HG02678 (cell line): ENCODE results near the gene EIF3L.
"Not testable (repeated sequence)": the region's sequence is repeated elsewhere in the genome, so short reads cannot be mapped to it uniquely, and the experiment has no call there.

ENCODE experiments used
- ATAC-seq: cut with Tn5 transposase; IDR thresholded peaks from one replicate; pipeline ENCODE4 v1.9.1; 2021; ENCODE audit warnings: mild to moderate bottlenecking, moderate library complexity; ENCODE audit not compliant: unreplicated experiment

EIF3L gene

DNA sequence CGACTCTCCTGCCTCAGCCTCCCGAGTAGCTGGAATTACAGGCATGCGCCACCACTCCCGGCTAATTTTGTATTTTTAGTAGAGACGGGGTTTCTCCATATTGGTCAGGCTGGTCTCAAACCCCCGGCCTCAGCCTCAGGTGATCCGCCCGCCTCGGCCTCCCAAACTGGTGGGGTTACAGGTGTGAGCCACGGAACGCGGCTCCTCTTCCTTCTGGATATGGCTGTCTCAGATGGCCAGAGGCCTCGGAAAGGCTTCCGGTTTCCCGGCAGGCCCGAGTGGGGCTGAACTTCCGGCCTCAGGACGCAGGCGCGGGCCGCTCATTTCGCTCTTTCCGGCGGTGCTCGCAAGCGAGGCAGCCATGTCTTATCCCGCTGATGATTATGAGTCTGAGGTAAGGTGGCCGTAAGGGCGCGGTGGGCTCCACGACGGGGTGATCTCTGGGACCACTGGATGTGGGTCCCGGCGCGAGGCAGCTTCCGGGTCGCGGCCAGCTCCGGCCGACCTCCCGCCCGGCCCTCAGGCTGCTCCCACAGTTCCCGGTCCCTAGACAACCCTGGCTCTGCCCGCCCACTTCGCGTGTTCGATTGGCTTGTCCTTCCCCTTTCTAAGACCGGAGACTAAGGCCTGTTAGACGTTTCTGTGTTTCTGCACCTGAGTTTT lies at the start of gene EIF3L:
Gene EIF3L, plus strand, starts transcription at position 331 of the 663 bp plus-strand sequence. Its CDS starts 31 bp downstream, at position 362.
- ATAC-seq = peak; percentile 67

GRCh38 chr22:37799979-37800378 lies 49.2 kb upstream of the EIF3L start:
- not testable (repeated sequence) for ATAC-seq

DNA sequence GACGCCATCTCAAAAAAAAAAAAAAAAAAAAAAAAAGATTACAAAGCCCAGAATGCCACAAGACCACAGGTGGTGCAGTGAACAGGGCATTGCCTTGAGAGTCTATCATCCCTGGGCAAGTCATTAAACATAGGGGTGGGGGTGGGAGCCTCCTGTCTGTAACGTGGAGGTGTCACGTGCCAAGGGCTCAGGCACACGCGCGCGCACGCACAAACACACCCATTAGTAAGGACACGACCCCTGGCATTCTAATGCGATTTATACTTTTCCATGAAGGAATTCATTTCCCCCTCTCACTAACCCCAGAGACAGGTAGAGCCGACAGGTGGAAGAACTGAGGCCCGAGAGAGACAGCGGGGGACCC lies 47.3 kb upstream of the EIF3L start:
- ATAC-seq = no peak

- no peak for ATAC-seq
These were observed 46.7 kb upstream of the EIF3L start for GRCh38 chr22:37802310-37803194.

GRCh38 chr22:37803195-37803638 lies 46.0 kb upstream of the EIF3L start:
- no peak for ATAC-seq

- ATAC-seq = no peak
These were observed 45.4 kb upstream of the EIF3L start for GRCh38 chr22:37803639-37804351.

GRCh38 chr22:37804352-37804880 lies 44.8 kb upstream of the EIF3L start:
- no peak for ATAC-seq

GRCh38 chr22:37804881-37805809 lies 44.1 kb upstream of the EIF3L start:
- no peak for ATAC-seq

GRCh38 chr22:37805810-37806277 lies 43.4 kb upstream of the EIF3L start:
- ATAC-seq = no peak

- ATAC-seq = no peak
These were observed 42.5 kb upstream of the EIF3L start for GRCh38 chr22:37806409-37807333.

GRCh38 chr22:37807410-37808293 lies 41.6 kb upstream of the EIF3L start, which contains the start of gene GCAT:
TSS of gene GCAT (plus strand) at chr22:37807934. CDS start at chr22:37807968, 34 bp downstream.
- peak; percentile 91 for ATAC-seq

- no peak for ATAC-seq
These were observed 40.9 kb upstream of the EIF3L start for GRCh38 chr22:37808294-37808657.

DNA sequence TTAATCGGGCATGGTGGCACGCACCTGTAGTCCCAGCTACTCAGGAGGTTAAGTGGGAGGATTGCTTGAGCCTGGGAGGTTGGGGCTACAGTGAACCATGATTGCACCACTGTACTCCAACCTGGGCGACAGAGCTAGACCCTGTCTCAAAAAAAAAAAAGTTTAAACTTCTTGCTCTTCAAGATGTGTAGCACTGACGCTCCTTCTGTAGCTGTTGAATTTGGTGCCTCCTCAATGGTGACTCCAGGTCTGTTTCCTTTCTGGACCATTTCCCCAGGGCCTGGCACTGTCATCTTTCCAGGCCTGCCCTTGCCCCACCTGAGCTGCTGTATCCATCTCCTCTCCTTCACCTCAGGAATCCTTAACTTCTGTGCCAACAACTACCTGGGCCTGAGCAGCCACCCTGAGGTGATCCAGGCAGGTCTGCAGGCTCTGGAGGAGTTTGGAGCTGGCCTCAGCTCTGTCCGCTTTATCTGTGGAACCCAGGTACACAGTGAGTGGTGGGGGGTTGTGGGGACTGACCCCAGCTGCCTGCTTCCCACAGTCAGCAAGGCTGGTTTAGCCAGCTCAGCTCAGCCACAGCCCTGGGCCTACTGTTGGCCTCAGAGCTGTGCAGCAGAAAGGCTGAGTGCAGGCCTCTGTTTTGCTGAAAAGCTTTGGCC lies 39.4 kb upstream of the EIF3L start:
- ATAC-seq = no peak

DNA sequence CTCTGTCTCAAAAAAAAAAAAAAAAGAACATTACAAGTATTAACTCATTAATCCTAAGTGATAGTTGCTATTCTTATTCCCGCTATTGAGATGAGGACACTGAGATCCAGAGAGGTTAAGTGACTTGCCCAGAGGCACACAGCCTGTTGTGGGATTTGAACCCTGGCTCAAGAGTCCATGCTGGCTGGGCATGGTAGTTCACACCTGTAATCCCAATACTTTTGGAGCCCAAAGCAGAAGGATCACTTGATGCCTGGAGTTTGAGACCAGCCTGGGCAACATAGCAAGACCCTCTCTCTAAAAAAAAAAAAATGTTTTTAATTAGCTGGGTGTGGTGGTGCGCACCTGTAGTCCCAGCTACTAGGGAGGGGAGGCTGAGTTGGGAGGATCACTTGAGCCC lies 37.4 kb upstream of the EIF3L start:
- ATAC-seq = no peak

DNA sequence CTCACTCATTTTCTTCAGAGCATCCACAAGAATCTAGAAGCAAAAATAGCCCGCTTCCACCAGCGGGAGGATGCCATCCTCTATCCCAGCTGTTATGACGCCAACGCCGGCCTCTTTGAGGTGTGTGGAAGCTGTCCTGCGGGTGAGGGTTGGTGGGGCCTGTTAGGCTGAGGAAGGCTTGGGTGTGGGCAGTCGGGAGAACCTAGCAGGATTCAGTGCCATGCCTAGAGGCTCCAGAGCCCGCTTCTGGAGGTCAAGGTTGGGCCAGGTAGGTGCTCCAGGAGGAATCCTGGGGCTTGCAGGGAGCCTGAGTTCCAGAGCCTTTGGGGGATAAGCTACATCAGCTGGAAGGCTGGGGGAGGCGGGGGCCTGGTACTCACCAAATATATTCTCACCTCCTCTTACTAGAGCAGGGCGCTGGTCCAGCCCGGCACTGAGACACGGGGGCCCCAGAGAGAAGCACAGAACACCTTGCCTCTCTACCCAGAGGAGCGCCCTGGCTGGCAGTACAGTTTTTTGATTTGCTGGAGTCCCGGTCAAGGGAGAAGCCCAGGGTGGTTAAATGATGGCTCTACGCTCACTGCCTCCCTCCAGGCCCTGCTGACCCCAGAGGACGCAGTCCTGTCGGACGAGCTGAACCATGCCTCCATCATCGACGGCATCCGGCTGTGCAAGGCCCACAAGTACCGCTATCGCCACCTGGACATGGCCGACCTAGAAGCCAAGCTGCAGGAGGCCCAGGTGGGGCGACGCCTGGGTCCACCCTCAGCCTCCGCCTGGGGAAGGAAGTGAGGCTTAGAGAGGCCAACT lies 36.1 kb upstream of the EIF3L start:
- no peak for ATAC-seq

GRCh38 chr22:37815593-37815992 lies 33.6 kb upstream of the EIF3L start:
- ATAC-seq = no peak
